Liver (tissue), 9 donors: ENCODE measurements around the gene AJAP1. TPM values are rescaled to one million over a fixed set of nuclear protein-coding genes. Genes with fewer than 3 reads are reported as not detected.

ENCODE experiments used
- DNase-seq: peaks from one replicate; pipeline ENCODE4 v3.0.0-alpha.2; 2017; ENCODE audit warnings: low spot score
- H3K27ac ChIP-seq, 2 donors: one replicate each; pipeline ENCODE4 v1.7.0; 2013; ENCODE audit warnings: inconsistent platforms in 2 of 2, low read length in 2 of 2, control low read depth in 1 of 2, low read depth in 1 of 2, mild to moderate bottlenecking in 1 of 2
- H3K27me3 ChIP-seq, 4 donors: one replicate each; pipeline versions ENCODE4 v1.6.1 to v1.7.0; 2013; ENCODE audit warnings: low read length in 3 of 4, inconsistent platforms in 1 of 4, mild to moderate bottlenecking in 1 of 4, moderate library complexity in 1 of 4; ENCODE audit not compliant: control insufficient read depth in 4 of 4, insufficient read depth in 4 of 4
- H3K36me3 ChIP-seq, 4 donors: one replicate each; pipeline versions ENCODE4 v1.6.1 to v1.7.0; 2013; ENCODE audit warnings: low read length in 3 of 4, mild to moderate bottlenecking in 3 of 4, low read depth in 1 of 4, moderate library complexity in 1 of 4; ENCODE audit not compliant: control insufficient read depth in 4 of 4, insufficient read depth in 3 of 4
- H3K4me1 ChIP-seq, 4 donors: one replicate each; pipeline versions ENCODE4 v1.6.1 to v1.7.0; 2013; ENCODE audit warnings: low read length in 3 of 4, mild to moderate bottlenecking in 3 of 4, moderate library complexity in 1 of 4; ENCODE audit not compliant: control insufficient read depth in 4 of 4, insufficient read depth in 4 of 4
- H3K4me3 ChIP-seq, 3 donors: one replicate each; pipeline versions ENCODE4 v1.6.1 to v1.7.0; 2013; ENCODE audit warnings: low read length in 3 of 3, control low read depth in 1 of 3, low read depth in 1 of 3, mild to moderate bottlenecking in 1 of 3
- H3K9ac ChIP-seq, 2 donors: one replicate each; pipeline ENCODE4 v1.7.0; 2013; ENCODE audit warnings: low read length in 2 of 2, mild to moderate bottlenecking in 2 of 2, moderate library complexity in 2 of 2, control low read depth in 1 of 2, low read depth in 1 of 2
- H3K9me3 ChIP-seq, 4 donors: one replicate each; pipeline versions ENCODE4 v1.6.1 to v1.7.0; 2013; ENCODE audit warnings: low read length in 3 of 4; ENCODE audit not compliant: control insufficient read depth in 4 of 4
- CTCF ChIP-seq: fragments of 150-350 bp; IDR thresholded peaks from 2 replicates; pipeline ENCODE4 v1.5.1; 2017; ENCODE audit warnings: improper control_type of control experiment, low read depth, low read length; ENCODE audit not compliant: missing input control
- EGR1 ChIP-seq, 2 donors: IDR thresholded peaks; 2 replicates each; pipeline ENCODE4 v1.6.1; 2016 to 2018; ENCODE audit warnings: antibody characterized with exemption in 2 of 2, low read depth in 2 of 2
- FOXA1 ChIP-seq: IDR thresholded peaks from 2 replicates; pipeline ENCODE4 v1.6.1; 2016; ENCODE audit warnings: antibody characterized with exemption
- FOXA2 ChIP-seq: IDR thresholded peaks from 2 replicates; pipeline ENCODE4 v1.6.1; 2016; ENCODE audit warnings: antibody characterized with exemption
- GABPA ChIP-seq, 2 donors: IDR thresholded peaks in 1 of 2; conservative IDR thresholded peaks in 1 of 2; 2 replicates each; pipeline ENCODE4 v1.6.1; 2016; ENCODE audit warnings: antibody characterized with exemption in 2 of 2, mild to moderate bottlenecking in 1 of 2, moderate library complexity in 1 of 2
- HNF4A ChIP-seq, 2 donors: conservative IDR thresholded peaks; 2 replicates each; pipeline ENCODE4 v1.6.1; 2016; ENCODE audit warnings: antibody characterized with exemption in 2 of 2, mild to moderate bottlenecking in 2 of 2
- HNF4G ChIP-seq: IDR thresholded peaks from 2 replicates; pipeline ENCODE4 v1.6.1; 2016; ENCODE audit warnings: antibody characterized with exemption
- JUND ChIP-seq, 2 donors: IDR thresholded peaks; 2 replicates each; pipeline ENCODE4 v1.6.1; 2016; ENCODE audit warnings: antibody characterized with exemption in 2 of 2
- MAX ChIP-seq: IDR thresholded peaks from 2 replicates; pipeline ENCODE4 v1.6.1; 2016; ENCODE audit warnings: antibody characterized with exemption
- NR2F2 ChIP-seq: IDR thresholded peaks from 2 replicates; pipeline ENCODE4 v1.6.1; 2016; ENCODE audit warnings: antibody characterized with exemption
- RAD21 ChIP-seq, 2 donors: IDR thresholded peaks; 2 replicates each; pipeline ENCODE4 v1.6.1; 2016; ENCODE audit warnings: antibody characterized with exemption in 2 of 2, mild to moderate bottlenecking in 2 of 2
- REST ChIP-seq: IDR thresholded peaks from 2 replicates; pipeline ENCODE4 v1.6.1; 2016; ENCODE audit warnings: antibody characterized with exemption, mild to moderate bottlenecking
- RXRA ChIP-seq, 2 donors: IDR thresholded peaks; 2 replicates each; pipeline ENCODE4 v1.6.1; 2017 to 2018; ENCODE audit warnings: antibody characterized with exemption in 2 of 2, mild to moderate bottlenecking in 1 of 2
- SP1 ChIP-seq: IDR thresholded peaks from 2 replicates; pipeline ENCODE4 v1.6.1; 2018; ENCODE audit warnings: antibody characterized with exemption, mild to moderate bottlenecking
- TAF1 ChIP-seq: conservative IDR thresholded peaks from 2 replicates; pipeline ENCODE4 v1.6.1; 2016; ENCODE audit warnings: antibody characterized with exemption, mild to moderate bottlenecking
- YY1 ChIP-seq: IDR thresholded peaks from 2 replicates; pipeline ENCODE4 v1.6.1; 2016; ENCODE audit warnings: antibody characterized with exemption, mild to moderate bottlenecking
- ZBTB33 ChIP-seq: IDR thresholded peaks from 2 replicates; pipeline ENCODE4 v1.6.1; 2016; ENCODE audit warnings: antibody characterized with exemption
- WGBS: extraction: QIAGEN DNeasy Blood & Tissue Kit; methylation state at CpG from one replicate; pipeline ENCODE4 v1.1.7; 2013; 5-methylcytosine and 5-hydroxymethylcytosine counted together
- polyA plus RNA-seq, 2 donors: library from polyadenylated mRNA; stranded (reverse) in 1 of 2; unstranded in 1 of 2; fragments of 200-250 nt in 1 of 2; fragments of >200 nt in 1 of 2; fragmentation: Nextera tagmentation in 1 of 2; extraction: Ambion mirVana in 1 of 2; gene quantifications; one replicate each; pipeline versions ENCODE4 v1.2.1 to v1.2.3, GENCODE V29; 2013 to 2015
- total RNA-seq, 2 donors: library from RNA; depleted of rRNA; stranded (reverse); fragments of >200 nt; gene quantifications; one replicate each; pipeline ENCODE4 v1.2.3, GENCODE V29; 2014
- TF ChIP-seq, protein P1 (sequence below): IDR thresholded peaks from 2 replicates; pipeline ENCODE4 v1.6.1; 2016; ENCODE audit warnings: antibody characterized with exemption
- donor health status: healthy.
- donor health status: healthy.
- donor health status: healthy.
- donor health status: healthy.
- donor health status: healthy.

The AJAP1 gene
- total and polyA plus RNA-seq, 4 donors = under 0.01 to 0.21 (median 0.08) TPM; not detected in 1

DNA sequence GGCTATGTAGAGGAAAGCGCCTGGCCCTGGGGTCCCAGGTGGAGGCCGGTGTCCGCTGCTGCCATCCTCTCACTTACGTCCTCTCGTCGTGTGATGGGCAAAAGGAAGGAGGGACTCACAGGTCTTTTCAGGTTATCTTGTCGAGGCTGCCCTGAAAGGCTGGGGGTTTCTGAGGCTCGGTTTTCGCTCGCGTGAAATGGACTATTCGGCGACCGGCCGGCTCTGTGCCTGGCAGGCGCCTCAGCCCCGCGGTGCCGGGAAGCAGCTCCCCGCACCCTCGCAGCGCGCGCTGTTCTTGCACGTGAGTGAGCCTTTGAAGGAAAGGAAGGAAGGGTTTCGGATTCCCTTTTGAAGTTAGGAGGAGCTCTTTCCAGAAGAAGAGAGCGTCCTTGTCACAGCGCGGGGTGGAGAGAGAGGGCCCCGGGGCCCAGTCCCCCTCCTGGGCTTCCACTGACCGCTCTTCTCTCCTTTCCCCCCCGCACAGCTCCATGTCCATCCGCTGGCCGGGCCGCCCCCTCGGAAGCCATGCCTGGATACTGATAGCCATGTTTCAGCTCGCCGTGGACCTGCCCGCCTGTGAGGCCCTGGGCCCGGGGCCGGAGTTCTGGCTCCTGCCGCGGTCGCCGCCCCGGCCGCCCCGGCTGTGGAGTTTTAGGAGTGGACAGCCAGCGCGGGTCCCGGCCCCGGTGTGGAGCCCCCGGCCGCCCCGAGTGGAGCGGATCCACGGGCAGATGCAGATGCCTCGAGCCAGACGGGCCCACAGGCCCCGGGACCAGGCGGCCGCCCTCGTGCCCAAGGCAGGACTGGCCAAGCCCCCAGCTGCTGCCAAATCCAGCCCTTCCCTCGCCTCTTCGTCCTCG lies 57.2 kb downstream of the AJAP1 start (continued):
- TF ChIP-seq ZBTB33 = no peak
- TF ChIP-seq FOXA2 = no peak

GRCh38 chr1:4713669-4714068 lies 59.3 kb downstream of the AJAP1 start:
- no peak for TF ChIP-seq SP1
- TF ChIP-seq MAX = no peak
- no peak for TF ChIP-seq FOXA2
- TF ChIP-seq YY1 = no peak
- no peak for TF ChIP-seq HNF4G
- TF ChIP-seq EGR1 (IDR thresholded peaks at IDR 0.05; ENCODE audit: low read depth in 2 of 2) = no peak
- no peak for TF ChIP-seq TAF1
- no peak for TF ChIP-seq GABPA (IDR thresholded peaks at IDR 0.05 in 1 of 2, conservative IDR thresholded peaks at IDR 0.05 in 1 of 2)
- TF ChIP-seq RXRA (IDR thresholded peaks at IDR 0.05) = no peak
- no peak for TF ChIP-seq RAD21 (IDR thresholded peaks at IDR 0.05)
- TF ChIP-seq, protein P1, sequence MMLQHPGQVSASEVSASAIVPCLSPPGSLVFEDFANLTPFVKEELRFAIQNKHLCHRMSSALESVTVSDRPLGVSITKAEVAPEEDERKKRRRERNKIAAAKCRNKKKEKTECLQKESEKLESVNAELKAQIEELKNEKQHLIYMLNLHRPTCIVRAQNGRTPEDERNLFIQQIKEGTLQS = no peak
- no peak for TF ChIP-seq FOXA1
- TF ChIP-seq REST = no peak
- TF ChIP-seq CTCF = no peak
- no peak for TF ChIP-seq NR2F2
- no peak for TF ChIP-seq ZBTB33
- TF ChIP-seq JUND (IDR thresholded peaks at IDR 0.05) = no peak
- no peak for TF ChIP-seq HNF4A (conservative IDR thresholded peaks at IDR 0.05)
- peaks cover 0 to 8% (median 3%) of the 10 kb centered on the region in 4 donors for H3K27me3 ChIP-seq
- H3K4me3 ChIP-seq = no peak overlapping the region
- WGBS = 85% methylated on average over 12 of the region's 12 CpGs
- H3K9me3 ChIP-seq = peaks cover 2 to 3% (median 3%) of the 10 kb centered on the region in 4 donors
- H3K36me3 ChIP-seq = no peaks in the 10 kb centered on the region
- no peaks in the 10 kb centered on the region for H3K4me1 ChIP-seq
- H3K9ac ChIP-seq = no peak overlapping the region
- no peak overlapping the region for H3K27ac ChIP-seq
- no peak for DNase-seq
